GM18858 (cell line): ENCODE data around the gene RNGTT.
A peak's percentile ranks its signal among the peaks of the same experiment; 100 is the strongest.
"Not testable (repeated sequence)": the region's sequence is repeated elsewhere in the genome, so short reads cannot be mapped to it uniquely, and the experiment has no call there.

Source experiments
- ATAC-seq: cut with Tn5 transposase; IDR thresholded peaks from one replicate; pipeline ENCODE4 v1.9.1; 2021; ENCODE audit not compliant: unreplicated experiment

RNGTT gene

DNA sequence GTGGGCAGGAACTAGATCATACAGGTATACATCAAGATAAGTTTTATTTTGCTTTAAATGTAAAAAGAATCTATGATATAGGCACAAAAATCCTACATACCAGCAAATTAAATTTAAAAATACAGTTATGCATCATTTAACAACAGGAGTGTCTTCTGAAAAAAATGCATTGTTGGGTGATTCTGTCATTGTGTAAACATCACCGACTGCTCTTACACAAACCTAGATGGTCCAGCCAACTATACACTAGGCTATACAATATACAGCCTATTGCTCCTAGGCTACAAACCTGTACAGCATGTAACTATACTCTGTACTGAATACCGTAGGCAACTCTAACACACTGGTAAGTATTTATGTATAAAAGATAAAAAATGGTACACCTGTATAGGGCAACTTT, 139.4 kb downstream of the RNGTT start:
- no peak for ATAC-seq

DNA sequence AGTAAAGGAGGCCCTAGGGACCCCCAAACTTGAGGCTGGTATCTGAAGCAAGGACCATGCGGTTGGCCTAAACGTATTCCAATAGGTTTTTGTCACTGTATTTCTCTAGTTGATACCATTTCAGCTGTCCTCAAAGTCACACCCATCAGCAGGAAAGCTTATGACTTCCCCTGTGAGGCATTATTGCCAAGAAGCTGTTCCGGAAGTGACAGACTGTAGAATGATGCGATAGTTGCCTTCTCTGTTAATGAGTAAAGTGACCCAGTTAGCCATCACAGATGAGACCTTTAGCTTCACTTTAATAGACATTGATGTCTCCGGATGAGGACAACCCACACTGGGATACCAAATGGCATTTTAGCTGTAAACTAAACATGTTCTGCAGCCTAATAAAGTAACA, 147.9 kb downstream of the RNGTT start:
- no peak for ATAC-seq

DNA sequence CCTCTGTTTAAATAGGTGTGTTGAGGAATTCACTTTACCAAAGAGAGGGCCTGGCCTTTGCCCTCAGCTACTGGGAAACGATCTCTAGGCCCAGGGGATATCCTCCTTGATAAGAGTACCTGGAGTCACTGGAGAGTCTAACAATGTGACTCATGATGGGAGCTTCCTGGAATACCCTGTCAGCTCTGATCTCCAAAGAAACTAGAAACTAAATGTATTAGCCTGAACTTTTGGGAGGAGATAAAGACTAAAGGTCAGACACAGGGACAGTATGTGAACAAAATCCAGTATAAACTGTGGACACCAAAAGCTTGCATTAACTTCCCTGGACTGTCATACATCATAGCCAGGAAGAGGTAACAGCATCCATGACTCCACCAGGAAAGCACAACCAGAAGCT, 148.5 kb downstream of the RNGTT start:
- ATAC-seq: no peak

DNA sequence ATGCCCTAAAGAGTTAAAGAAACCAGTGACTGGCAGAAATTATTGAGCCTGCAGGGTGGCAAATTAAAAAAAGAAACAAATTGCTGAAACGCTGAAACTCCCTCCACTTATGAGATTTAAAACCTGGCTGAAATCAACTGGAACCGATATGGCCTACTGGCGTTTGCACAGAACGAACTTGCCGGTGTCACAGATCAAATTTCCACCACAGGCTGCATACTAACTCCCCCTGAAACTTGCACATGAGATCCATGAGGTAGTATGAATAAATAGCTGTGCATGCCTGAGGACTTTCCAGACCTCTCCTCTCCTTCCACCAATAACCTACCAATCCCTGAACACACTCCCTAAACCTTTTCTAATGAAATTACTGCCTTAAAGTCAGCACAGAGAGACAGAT, 150.4 kb downstream of the RNGTT start:
- no peak for ATAC-seq

DNA sequence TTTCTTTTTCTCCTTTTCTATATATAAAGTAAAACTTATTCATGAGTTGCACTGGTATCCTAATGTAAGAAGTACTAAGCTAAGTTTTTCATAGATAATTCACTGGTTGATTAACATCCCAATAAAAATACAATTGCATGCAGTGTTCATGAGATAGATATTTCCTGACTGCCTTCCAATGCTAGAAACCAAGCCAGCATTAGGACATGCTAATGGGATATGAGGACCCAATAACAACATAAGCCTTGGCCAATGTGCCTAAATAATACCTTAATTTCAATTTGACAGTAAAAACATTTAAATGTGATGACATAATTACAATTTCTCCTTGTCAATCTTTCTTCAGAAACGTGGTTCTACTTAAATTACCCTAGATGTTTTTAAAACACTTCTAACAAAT, 152.7 kb downstream of the RNGTT start:
- no peak for ATAC-seq

DNA sequence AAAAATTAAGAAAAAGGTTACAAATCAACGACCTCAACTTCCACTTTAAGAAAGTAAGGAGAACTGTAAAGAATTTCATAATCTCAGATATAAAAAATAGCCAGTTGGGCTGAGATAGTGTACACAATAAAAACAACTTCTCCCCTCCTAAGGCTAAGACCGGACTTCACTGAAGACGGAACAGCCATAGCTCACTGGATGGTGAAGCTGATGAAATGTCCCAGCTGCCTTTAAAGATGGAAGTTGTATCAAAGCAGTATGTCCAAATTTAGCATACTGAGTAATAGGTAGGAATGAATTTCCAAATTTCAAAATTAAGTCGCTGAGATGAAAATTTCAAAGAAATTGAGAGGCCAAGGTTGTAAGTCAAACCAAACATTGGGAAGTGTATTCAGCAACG, 153.3 kb downstream of the RNGTT start:
- no peak for ATAC-seq

DNA sequence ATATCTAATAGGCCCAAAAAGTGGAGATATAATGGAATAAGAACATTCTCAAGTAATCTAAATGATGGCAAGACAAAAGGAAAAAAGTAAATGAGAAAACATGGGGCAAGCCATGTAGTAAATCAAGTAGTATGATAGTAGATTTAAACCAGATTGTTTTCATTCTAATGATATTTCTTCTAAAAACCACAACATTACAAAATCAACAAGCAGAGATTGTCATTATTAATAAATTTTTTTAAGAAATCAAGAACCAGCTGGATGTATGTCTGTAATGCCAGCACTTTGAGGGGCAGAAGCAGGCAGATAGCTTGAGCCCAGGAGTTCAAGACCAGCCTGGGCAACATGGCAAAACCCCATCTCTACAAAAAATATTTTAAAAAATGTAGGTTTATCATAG, 155.0 kb downstream of the RNGTT start:
- ATAC-seq: no peak

DNA sequence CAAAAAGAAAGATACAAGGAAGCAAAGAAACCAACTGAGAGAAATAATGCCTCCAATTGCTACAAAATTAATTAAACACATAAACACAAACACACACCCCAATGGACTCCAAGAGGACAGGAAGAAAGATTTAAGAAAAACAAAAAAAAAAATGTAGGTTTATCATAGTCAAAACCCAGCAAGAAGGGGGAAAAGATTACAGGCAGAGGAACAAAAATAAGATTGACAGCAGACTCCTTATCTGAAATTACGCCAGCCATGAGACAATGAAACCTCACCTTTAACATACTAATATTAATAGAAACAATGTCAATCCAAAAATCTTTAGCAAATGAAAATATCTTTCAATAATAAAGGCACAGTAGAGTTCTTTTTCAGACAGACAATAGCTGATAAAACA, 155.8 kb downstream of the RNGTT start:
- no peak for ATAC-seq

DNA sequence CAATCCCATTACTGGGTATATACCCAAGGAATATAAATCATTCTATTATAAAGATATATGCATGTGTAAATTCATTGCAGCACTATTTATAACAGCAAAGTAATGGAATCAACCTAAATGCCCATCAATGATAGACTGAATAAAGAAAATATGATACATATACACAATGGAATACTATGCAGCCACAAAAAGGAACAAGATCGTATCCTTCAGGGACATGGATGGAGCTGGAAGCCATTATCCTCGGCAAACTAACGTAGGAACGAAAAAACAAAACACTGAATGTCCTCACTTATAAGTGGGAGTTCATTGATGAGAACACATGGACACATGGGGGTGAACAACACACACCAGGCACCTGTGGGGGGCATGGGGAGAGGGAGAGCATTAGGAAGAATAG, 156.7 kb downstream of the RNGTT start:
- ATAC-seq: no peak

DNA sequence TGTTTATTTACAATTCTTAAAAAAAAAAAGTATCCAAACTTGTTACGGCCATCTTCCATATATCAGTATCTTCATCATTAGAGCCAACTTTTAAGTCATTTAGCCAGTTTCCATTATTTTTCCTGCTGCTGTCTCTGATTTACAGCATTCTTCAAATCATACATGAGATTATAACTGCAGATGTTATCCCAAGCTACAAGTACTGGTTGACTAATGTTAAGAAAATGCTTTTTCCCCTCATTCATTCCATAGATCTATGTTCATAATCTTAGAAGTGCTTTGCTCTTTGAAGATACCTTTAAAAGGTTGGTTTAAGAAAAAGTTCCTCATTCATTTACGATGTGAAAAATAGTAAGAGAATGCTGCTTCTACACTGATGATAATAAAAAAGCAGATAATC, 158.7 kb downstream of the RNGTT start:
- no peak for ATAC-seq

DNA sequence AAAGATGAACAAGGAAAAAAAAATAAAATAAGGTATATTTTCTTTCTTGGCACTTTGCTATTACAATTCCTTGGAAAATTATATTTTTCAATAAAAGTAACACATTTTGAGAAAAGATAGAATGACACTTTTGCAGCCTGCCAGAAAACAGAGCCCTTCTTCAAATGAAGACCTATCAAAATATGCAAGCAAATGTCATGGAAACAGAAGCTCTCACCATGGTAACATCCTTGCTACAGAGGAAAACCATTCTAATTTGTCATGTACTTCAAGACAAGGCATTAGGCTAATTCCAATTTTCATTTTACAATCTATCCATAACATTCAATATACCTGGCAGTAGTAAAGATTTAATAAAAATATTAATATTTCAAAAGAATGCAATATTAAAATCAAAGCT, 177.9 kb downstream of the RNGTT start:
- ATAC-seq: no peak

DNA sequence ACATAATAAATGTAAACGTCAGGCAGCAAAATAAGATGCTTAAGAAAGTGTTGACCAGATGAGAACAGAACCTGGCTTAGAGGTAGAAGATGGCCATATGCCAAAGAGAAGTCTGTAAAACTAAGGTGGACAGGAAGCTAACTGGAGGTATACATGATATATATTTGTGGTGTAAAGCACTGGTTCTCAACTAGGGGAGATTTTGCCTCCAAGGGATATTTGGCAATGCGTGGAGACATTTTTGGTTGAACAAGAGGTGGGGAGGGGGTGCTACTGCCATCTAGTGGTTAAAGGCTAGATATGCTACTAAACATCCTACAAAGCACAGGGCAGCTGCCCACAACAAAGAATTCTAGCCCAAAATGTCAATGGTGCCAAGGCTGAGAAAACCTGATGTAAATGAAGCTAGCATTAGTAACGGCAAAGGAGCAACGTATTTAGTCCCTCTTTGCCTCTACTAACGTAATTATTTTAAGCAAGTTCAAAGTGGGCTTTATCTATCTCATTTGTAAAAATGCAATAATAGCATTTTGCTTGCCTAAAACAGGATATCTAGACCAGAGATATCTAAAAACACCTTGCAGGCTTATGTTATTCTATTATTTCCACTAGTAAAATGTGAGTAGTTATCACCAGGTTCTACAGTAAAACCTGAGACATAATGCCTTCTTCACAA, 182.6 kb downstream of the RNGTT start:
- no peak for ATAC-seq

DNA sequence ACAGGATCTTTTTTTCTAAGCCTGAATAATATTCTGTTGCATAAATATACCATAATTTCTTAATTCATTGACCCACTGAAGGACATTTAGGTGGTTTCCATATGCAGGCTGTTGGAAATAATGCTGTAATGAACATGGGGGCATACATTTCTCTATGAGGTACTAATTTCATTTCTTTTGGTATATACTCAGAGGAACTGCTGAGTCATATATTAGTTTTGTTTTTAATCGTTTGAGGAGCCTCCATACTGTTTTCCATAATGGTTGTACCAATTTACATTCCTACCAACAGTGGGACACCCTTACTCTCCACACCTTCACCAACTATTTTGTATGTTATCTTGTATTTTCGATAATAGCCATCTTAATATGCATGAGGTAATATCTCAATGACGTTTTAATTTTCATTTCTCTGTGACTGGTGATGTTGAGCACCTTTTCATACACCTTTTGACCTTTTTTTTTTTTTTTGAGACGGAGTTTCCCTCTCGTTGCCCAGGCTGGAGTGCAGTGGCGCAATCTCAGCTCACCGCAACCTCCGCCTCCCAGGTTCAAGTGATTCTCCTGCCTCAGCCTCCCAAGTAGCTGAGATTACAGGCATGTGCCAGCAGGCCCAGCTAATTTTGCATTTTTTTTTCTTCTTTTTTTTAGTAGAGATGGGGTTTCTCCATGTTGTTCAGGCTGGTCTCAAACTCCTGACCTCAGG, 187.4 kb downstream of the RNGTT start:
- no peak for ATAC-seq

DNA sequence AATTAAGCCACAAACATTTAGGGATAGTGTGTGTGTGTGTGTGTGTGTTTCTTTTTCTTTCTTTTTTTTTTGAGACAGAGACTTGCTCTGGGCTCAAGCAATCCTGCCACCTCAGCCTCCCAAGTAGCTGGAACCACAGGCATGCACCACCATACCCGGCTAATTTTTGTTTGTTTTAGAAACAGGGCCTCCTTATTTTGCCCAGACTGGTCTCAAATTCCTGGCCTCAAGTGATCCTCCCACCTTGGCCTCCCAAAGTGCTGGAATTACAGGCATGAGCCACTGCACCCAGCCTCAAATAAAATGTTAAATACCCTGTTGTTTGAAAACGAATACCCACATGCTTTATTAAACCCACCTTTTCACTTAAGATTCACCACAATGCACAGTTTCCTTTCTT, 195.3 kb downstream of the RNGTT start:
- not testable (repeated sequence) for ATAC-seq

DNA sequence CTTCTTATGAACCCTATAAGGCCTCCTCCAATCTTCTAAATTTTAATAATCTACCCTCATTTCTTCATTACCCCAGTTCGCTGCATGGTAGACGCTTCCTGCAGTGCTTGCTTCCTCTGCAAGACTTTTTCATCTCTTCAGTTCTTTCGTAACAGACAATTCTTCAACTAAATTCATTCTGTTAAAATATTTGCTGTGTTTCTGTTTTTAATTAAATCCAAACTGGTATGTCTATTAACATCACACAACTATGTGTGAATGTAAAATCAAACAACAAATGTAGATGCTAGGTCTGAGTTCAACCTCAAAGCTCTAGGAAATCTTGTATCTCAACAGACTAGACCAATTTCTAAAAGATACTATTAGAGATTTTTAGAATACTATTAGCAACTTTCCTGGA, 199.3 kb downstream of the RNGTT start:
- ATAC-seq: no peak

DNA sequence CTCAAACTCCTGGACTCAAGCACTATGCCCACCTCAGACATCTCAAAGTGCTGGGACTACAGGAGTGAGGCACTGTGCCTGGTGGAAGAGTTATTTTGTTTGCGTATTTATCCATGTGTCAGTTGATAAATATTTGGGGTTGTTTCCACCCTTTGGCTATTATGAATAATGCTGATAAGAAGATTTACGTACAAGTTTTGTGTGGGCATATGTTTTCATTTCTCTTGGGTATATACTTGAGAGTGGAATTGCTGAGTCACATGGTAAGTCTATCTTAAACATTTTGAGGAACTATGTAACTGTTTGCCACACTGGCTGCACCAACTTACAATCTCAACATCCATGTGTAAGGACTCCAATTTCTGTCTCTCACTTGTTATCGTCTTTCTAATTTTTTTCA, 200.3 kb downstream of the RNGTT start:
- ATAC-seq: no peak

DNA sequence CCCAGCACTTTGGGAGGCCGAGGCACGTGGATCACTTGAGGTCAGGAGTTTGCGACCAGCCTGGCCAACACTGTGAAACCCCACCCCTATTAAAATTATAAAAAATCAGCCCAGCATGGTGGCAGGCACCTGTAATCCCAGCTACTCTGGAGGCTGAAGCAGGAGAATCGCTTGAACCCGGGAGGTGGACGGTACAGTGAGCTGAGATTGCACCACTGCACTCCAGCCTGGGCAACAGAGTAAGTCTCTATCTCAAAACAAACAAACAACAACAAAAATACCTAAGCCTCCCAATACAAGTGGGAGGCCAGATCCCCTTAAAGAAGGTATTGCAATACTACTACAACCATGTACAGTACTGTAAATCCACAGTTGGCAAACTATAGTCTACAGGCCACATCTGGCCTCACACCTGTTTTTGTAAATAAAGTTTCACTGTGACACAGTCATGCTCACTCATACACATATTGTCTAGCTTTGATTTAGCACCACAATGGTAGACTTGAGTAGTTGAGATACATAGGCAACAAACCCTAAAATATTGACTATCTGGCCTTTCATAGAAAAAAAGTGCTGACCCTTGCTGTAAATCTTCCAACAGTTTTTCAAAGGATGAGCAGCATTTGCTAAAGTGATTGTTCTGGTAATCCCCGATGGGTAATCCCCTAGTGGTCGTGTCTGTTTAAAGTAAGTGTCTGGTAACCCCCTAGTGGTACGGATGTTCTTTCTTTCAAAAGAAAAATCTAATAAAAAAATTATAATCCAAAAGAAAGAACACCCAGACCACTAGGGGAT, 202.0 kb downstream of the RNGTT start:
- peak; percentile 54 for ATAC-seq

DNA sequence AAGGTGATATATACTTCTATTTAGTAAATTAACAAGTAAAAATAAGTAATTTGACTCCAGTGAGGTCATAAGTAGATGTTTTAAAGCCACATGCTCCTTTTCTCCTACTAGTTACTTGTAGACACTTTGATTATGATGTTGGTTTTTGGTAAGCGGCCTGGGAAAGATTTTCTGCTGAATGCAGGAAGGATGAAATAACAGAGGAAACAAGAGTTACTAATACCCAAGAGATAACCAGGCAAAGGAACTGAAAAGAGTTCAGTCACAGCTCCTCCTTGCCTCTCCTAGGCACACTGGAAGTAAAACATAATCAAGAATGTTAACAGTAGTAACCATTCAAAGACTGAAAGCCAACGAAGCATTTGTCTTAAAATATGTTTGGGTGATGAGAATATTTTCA, 203.3 kb downstream of the RNGTT start:
- no peak for ATAC-seq

DNA sequence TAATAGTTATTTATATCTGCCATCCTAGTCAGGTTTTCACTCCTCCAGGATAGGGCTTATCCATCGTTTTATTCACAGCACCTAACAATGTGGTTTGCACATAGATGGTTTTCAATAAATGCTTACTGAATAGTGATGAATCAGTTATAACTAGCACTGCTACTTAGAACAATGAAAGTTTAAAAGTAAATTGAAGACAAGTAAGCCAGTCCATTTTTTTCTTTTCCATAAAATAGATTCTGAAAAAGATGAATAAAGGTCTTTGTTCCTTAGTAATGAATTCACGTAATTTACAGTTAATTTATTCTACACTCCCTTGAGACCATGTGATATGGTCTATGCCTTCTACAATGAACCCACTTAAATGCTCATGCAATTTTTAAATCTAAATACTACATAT, 212.5 kb downstream of the RNGTT start:
- ATAC-seq: no peak

DNA sequence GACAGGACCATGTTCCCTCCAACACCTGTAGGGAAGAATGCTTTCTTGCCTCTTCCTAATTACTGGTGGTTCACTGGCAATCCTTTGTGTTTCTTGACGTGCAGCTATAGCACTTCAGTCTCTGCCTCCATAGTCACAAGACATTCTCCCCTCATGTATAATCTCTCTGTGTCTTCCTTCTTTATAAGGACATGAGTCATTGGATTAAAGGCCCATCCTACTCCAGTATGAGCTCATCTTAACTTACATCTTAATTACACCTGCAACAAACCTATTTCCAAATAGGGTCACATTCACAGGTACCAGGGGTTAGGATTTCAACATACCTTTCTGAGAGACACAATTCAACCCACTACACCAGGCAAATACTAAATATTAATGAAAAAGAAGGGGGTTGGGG, 213.6 kb downstream of the RNGTT start:
- no peak for ATAC-seq

DNA sequence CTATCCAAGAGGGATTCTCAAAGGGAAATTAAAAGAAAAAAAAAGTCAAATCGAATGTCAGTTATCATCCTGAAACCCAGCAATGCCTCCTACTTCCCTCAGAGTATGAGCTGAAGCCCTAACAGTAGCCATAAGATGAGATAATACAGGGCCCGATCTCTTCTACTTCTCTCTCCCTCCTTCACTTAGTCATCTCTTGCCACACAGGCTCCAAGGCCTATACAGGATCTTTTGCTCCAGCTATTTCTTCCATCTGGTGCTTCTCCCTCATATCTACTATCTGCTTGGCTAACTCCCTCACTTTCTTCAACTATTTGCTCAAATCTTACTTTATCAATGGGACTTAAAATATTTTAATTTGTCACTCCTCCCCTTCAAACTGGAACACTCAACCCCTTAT, 215.3 kb downstream of the RNGTT start:
- ATAC-seq: no peak

DNA sequence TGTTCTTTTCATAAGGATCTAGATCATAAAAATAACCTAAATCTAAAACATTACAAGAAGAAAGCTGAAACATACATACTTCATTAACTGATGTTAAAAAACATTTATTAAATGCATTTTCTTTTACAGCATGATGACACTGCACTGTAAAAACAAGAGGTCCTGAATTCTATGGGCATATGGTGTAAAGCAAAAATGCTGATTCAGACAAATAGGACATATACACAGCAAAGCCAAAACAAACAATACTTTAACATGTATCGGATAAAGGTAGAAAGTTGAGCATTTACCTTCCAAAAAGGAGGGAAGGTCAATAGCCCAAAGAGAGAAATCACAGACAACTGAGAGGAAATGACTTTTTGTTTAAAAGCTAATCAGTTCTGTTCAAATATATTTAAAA, 221.5 kb downstream of the RNGTT start:
- no peak for ATAC-seq
